Right atrium auricular region (tissue), 2 donors: ENCODE results near the gene MOAP1. TPM values are rescaled to one million over a fixed set of nuclear protein-coding genes. Genes with fewer than 3 reads are reported as not detected.
A peak's percentile ranks its signal among the peaks of the same experiment; 100 is the strongest.
"Not testable (repeated sequence)": the region's sequence is repeated elsewhere in the genome, so short reads cannot be mapped to it uniquely, and the experiment has no call there.

ENCODE experiments used
- DNase-seq: peaks from one replicate; pipeline ENCODE4 v3.0.0-alpha.2; 2019; ENCODE audit warnings: low spot score
- H3K27ac ChIP-seq, 2 donors: fragments of 200-600 bp; sonication (generic); 1 replicate in 1 of 2; 2 replicates in 1 of 2; pipeline ENCODE4 v1.5.1; 2016 to 2019
- H3K27me3 ChIP-seq, 2 donors: fragments of 200-600 bp; sonication (generic); one replicate each; pipeline versions ENCODE4 v1.5.1 to v1.6.0; 2017 to 2019
- H3K36me3 ChIP-seq: fragments of 200-600 bp; sonication (generic); one replicate; pipeline ENCODE4 v1.5.1; 2016
- H3K4me1 ChIP-seq, 2 donors: fragments of 200-600 bp; sonication (generic); one replicate each; pipeline versions ENCODE4 v1.5.1 to v1.6.0; 2017 to 2019
- H3K4me3 ChIP-seq, 2 donors: fragments of 200-600 bp; sonication (generic); 1 replicate in 1 of 2; 2 replicates in 1 of 2; pipeline ENCODE4 v1.5.1; 2017 to 2019; ENCODE audit warnings: mild to moderate bottlenecking in 1 of 2, moderate library complexity in 1 of 2
- H3K9me3 ChIP-seq, 2 donors: fragments of 200-600 bp; sonication (generic); one replicate each; pipeline ENCODE4 v1.5.1; 2019
- total RNA-seq, 2 donors: library from RNA; depleted of rRNA; stranded (reverse); fragments of >200 nt; gene quantifications; one replicate each; pipeline ENCODE4 v1.1.0, GENCODE V29; 2016
- TF ChIP-seq, protein P1 (sequence below), 2 donors: fragments of 200-600 bp; sonication (generic); IDR thresholded peaks; one replicate each; pipeline ENCODE4 v1.5.1; 2019; ENCODE audit warnings: antibody characterized with exemption in 2 of 2

MOAP1 gene
- total RNA-seq, 2 donors from 2014 or later = 40.1 to 47.1 TPM

DNA sequence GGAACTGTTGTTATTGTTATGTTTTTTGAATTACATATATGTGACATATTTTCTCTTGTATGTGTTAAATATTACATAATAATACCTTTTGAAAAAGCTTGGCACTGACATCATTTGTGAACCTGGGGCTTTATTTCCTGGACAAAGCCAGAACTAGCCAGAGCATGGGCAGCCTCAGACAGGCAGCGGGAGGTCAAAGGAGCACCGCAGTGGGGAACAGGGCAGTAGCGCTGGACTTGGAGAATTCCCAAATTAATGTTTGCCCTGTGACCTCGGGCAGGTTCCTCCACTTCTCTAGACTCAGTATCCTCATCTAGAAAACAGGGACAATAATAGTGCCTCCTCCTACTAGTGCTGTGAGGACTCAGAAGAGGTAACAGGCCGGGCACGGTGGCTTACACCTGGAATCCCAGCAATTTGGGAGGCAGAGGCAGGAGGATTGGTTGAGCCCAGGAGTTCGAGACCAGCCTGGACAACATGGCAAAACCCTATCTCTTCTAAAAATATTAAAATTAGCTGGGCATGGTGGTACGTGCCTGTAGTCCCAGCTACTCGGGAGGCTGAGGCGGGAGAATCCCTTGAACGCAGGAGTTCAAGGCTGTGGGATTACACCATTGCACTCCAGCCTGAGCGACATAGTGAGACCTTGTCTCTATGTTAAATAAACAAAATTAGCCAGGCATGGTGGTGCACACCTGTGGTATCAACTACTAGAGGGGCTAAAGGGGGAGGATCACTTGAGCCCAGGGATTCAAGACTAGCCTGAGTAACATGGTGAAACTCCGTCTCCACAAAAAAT, 41.6 kb downstream of the MOAP1 start:
- Histone ChIP-seq H3K27me3 (no peaks in the 10 kb centered on the region), H3K4me1 (no peaks in the 10 kb centered on the region), H3K36me3 (no peaks in the 10 kb centered on the region), H3K9me3 (no peaks in the 10 kb centered on the region), H3K27ac (no peak overlapping the region), H3K4me3 (no peak overlapping the region)
- TF ChIP-seq, protein P1, sequence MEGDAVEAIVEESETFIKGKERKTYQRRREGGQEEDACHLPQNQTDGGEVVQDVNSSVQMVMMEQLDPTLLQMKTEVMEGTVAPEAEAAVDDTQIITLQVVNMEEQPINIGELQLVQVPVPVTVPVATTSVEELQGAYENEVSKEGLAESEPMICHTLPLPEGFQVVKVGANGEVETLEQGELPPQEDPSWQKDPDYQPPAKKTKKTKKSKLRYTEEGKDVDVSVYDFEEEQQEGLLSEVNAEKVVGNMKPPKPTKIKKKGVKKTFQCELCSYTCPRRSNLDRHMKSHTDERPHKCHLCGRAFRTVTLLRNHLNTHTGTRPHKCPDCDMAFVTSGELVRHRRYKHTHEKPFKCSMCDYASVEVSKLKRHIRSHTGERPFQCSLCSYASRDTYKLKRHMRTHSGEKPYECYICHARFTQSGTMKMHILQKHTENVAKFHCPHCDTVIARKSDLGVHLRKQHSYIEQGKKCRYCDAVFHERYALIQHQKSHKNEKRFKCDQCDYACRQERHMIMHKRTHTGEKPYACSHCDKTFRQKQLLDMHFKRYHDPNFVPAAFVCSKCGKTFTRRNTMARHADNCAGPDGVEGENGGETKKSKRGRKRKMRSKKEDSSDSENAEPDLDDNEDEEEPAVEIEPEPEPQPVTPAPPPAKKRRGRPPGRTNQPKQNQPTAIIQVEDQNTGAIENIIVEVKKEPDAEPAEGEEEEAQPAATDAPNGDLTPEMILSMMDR (IDR thresholded peaks at IDR 0.05) = no peak
- no peak for DNase-seq

DNA sequence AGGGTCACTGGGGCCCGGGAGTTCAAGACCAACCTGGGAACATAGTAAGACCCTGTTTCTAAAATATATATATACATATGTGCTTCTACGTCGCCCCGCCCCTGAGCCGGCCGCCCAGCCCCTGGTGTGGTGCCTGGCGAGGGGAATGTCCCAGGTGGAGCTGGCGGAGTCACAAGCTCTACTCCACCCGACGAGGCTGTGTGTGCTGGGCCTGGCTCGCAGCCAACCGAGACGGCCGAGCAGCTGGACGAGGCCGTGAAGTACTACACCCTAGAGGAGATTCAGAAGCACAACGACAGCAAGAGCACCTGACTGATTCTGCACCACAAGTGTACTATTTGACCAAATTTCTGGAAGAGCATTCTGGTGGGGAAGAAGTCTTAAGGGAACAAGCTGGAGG, 46.8 kb downstream of the MOAP1 start:
- Histone ChIP-seq H3K4me3 (no peak overlapping the region), H3K36me3 (no peaks in the 10 kb centered on the region), H3K9me3 (no peaks in the 10 kb centered on the region), H3K27me3 (no peaks in the 10 kb centered on the region), H3K27ac (no peak overlapping the region), H3K4me1 (no peaks in the 10 kb centered on the region)
- TF ChIP-seq, protein P1 (IDR thresholded peaks at IDR 0.05) = peak in 1 of 2 donors; percentile 28
- DNase-seq = no peak

DNA sequence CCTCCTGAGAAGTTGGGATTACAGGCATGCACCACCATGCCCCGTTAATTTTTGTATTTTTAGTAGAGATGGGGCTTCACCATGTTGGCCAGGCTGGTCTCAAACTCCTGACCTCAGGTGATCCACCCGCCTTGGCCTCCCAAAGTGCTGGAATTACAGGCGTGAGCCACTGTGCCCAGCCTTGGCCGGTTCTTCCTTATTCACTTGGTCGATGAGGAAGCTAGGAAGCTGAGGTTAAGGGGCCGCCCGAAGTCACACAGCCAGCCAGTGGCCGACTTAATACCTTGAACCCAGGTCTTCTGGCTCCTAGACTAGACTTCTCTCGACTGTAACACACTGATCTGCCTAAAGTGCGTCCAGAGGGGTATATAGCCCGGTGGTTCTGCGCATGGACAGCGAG, 48.2 kb downstream of the MOAP1 start:
- H3K36me3 ChIP-seq, DNase-seq, H3K4me1 ChIP-seq, H3K4me3 ChIP-seq, H3K9me3 ChIP-seq, H3K27ac ChIP-seq, H3K27me3 ChIP-seq: not testable (repeated sequence)

DNA sequence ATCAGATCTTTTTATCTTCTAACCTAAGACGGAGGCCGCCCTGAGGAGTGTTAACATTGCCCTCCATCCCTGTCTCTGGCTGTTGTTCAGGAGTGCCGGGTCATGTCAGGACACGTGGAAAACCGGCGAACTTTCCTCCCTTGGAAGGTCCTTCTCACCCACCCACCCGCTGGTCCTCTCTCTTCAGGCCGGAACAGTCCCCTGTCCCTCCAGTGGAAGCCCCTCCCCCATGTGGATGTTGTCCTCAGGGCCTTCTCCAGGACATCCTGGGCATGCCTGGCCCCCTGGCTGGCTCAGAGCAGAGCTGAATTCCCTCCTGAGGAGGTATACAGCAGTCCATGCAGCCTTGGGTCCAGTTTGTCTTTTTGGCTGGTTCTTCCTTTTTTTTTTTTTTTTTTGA, 48.7 kb downstream of the MOAP1 start:
- TF ChIP-seq, protein P1 (IDR thresholded peaks at IDR 0.05) = no peak
- no peak for DNase-seq
- H3K4me1 ChIP-seq = no peaks in the 10 kb centered on the region
- H3K9me3 ChIP-seq = no peaks in the 10 kb centered on the region
- H3K27ac ChIP-seq = no peak overlapping the region
- no peak overlapping the region for H3K4me3 ChIP-seq
- no peaks in the 10 kb centered on the region for H3K36me3 ChIP-seq
- H3K27me3 ChIP-seq = no peaks in the 10 kb centered on the region

DNA sequence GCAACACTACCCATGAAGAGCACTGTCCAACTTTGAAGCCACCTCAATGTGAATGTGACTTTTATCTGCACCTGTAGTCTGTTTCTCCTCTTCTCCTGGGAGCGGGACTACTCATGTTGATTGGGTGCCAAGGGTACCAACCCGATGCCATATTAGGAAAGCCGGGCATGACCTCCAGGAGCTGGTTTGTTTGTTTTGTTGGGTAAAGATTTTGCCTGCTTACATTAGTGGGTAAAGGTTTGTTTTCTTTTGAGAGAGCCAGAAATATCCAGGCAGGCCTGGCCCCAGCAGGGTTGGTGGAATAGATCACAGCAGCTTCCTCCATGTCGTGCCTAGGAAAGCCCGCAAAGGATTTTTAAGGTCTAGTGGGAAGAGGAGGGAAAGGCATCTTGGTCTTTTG, 49.3 kb downstream of the MOAP1 start:
- DNase-seq = no peak
- Histone ChIP-seq H3K4me1 (no peaks in the 10 kb centered on the region), H3K4me3 (no peak overlapping the region), H3K27me3 (no peaks in the 10 kb centered on the region), H3K36me3 (no peaks in the 10 kb centered on the region), H3K27ac (no peak overlapping the region), H3K9me3 (no peaks in the 10 kb centered on the region)
- TF ChIP-seq, protein P1 (IDR thresholded peaks at IDR 0.05) = no peak

DNA sequence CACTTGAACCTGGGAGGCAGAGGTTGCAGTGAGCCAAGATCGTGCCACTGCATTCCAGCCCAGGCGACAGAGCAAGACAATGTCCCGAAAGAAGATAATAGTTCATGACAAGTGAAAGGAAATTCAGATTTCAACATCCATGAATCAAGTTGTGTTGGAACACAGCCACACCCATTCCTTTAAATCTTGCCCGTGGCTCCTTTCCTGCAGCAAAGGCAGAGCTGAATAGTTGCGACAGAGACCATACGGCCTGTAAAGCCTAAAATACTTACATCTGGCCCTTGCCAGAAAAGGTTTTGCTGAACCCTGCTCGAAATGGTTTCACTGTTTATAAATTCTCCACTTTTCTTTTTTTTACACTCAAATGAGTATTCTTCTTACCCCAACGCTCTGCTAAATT, 51.2 kb downstream of the MOAP1 start:
- no peak overlapping the region for H3K27ac ChIP-seq
- H3K36me3 ChIP-seq = no peaks in the 10 kb centered on the region

More for the DNA sequence above, 51.2 kb downstream of the MOAP1 start:
- H3K27me3 ChIP-seq = no peaks in the 10 kb centered on the region
- TF ChIP-seq, protein P1 (IDR thresholded peaks at IDR 0.05) = no peak
- no peaks in the 10 kb centered on the region for H3K9me3 ChIP-seq
- no peak overlapping the region for H3K4me3 ChIP-seq
- DNase-seq = no peak
- peaks cover 0 to 7% of the 10 kb centered on the region in 2 donors for H3K4me1 ChIP-seq
